Fibroblast of pulmonary artery (primary cell): ENCODE results near the gene DDR2.

ENCODE experiments used
- DNase-seq: peaks from one replicate; pipeline ENCODE4 v3.0.0-alpha.2; 2010; ENCODE audit warnings: low read depth
- H3K4me3 ChIP-seq: replicated peaks from 2 replicates; pipeline ENCODE4 v1.5.1; 2011; ENCODE audit warnings: low read depth, mild to moderate bottlenecking, control low read depth, low read length, moderate library complexity
- CTCF ChIP-seq: IDR thresholded peaks from 2 replicates; pipeline ENCODE4 v1.5.1; 2011; ENCODE audit warnings: mild to moderate bottlenecking, control low read depth, low read length, inconsistent platforms; ENCODE audit errors: missing control alignments

The DDR2 gene

DNA sequence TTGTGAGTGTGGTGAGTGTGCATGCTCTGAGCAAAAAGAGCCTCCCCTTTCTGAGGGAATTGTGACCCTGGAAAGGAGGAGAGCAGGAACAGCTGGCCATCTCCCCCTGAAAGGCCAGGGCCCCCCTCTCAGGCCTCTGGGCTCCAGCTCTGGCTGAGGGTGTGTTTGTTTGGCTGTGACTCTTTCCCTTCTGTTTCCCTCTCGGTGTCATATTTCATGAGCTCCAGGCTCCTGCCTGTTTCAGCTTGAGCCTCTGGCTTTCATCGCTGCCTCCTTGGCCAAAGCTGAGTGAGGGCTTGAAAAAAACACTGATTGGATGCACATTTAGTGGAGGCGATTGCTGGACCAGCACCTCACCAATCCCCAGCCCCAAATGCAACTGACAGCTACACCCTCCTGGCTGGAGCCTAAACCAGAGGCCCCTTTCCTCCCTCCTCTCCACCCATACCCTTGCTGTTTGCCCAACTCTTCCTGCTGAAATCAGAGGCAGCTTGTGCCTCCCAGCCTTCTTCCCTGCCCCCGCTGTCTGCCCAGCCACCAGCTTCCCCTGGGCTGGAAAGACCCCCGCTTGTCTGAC, 64.1 kb downstream of the DDR2 start:
- peak overlapping the region; percentile 8 for H3K4me3 ChIP-seq
- DNase-seq = peak; percentile 95
- TF ChIP-seq CTCF = no peak

GRCh38 chr1:162697140-162697895, 65.1 kb downstream of the DDR2 start:
- TF ChIP-seq CTCF = no peak
- no peak overlapping the region for H3K4me3 ChIP-seq
- no peak for DNase-seq

- no peak for DNase-seq
- no peak overlapping the region for H3K4me3 ChIP-seq
- no peak for TF ChIP-seq CTCF
These were observed 67.1 kb downstream of the DDR2 start for GRCh38 chr1:162699366-162699765.

GRCh38 chr1:162700131-162700530, 67.9 kb downstream of the DDR2 start:
- no peak overlapping the region for H3K4me3 ChIP-seq
- DNase-seq = no peak
- TF ChIP-seq CTCF = no peak

DNA sequence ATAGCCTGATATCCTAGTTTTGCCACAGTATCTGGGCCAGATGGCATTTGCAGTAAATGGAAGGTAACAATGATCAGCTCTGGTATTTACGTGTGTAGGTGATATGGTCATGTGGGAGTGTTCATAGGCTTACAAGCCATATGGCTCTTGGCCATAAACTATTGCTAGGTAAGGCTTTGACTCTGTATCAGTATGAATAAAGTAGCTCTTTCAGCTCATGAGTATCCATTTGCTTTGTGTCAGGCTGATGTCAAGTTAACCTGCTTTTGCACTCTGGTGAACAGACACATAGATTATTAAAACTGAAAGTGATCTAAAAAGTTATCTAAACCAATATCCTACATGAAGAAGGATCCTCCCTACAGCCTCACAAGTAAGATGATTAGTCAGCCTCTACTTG, 69.0 kb downstream of the DDR2 start:
- TF ChIP-seq CTCF = no peak
- no peak for DNase-seq
- H3K4me3 ChIP-seq = no peak overlapping the region

- TF ChIP-seq CTCF = no peak
- no peak overlapping the region for H3K4me3 ChIP-seq
- DNase-seq = no peak
These were observed 70.4 kb downstream of the DDR2 start for GRCh38 chr1:162702628-162703027.

DNA sequence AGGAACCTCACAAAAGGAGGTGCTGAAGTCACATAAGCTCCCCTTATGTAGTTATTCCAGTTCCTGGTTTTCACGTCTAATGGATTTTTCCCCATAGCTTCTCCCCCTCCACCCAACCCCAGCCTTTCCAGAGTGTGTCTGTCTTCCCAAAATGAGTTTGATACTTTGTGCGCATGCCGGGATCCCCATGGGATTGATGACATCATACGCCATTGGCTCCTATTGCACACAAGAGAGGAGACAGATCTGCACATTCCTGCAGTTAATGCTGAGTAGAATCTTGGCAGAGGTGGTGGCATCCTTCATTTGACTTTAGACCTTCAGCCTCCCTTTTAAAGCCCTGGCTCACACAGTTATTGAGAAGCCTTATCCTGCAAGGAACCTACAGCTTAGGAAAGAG, 71.4 kb downstream of the DDR2 start:
- no peak overlapping the region for H3K4me3 ChIP-seq
- no peak for DNase-seq

More for the DNA sequence above, 71.4 kb downstream of the DDR2 start:
- TF ChIP-seq CTCF = no peak
